ENCODE measurements around the gene NCOA4. TPM values are rescaled to one million over a fixed set of nuclear protein-coding genes. Genes with fewer than 3 reads are reported as not detected.
A peak's percentile ranks its signal among the peaks of the same experiment; 100 is the strongest.

NCOA4 gene
- total and polyA plus RNA-seq, 2 of the 8 experiments (the other 6 are each of a cell fraction or from before 2014, with no cell fraction given), result 28.9 to 65.2 TPM

DNA sequence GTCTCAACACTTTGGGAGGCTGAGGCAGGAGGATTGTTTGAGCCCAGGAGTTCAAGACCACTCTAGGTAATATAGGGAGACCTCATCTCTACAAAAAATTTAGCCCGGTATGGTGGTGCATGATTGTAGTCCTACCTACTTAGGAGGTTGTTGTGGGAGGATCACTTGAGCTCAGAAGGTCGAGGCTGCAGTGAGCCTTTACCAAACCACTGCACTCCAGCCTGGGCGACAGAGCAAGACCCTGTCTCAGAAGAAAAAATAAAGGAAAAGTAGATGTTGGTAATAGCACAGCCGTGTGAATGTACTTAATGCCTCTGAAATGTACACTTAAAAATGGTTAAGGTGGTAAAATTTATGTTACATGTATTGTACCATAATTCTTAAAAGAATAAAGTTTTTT, 32.9 kb downstream of the NCOA4 start:
- H3K9me3 ChIP-seq (ENCODE audit: insufficient read depth in 2 of 2, low read depth in 1 of 2, low read length in 1 of 2), result no peaks in the 10 kb centered on the region
- H3K56ac ChIP-seq (replicated peaks; ENCODE audit: insufficient read length, low read depth, low read length), result no peak overlapping the region
- H2BK5ac ChIP-seq (ENCODE audit: low read depth, low read length), result 0 out of 2 replicates have a peak overlapping the region, but pooled peaks have one; percentile 49
- POLR2A ChIA-PET (ENCODE audit: partially characterized antibody), result interaction anchor here (1.2 kb wide), 1 partner anchor 12 kb away, joined by 3 read pairs; no protein-coding TSS in a partner anchor
- no peak overlapping the region for H3K4ac ChIP-seq (replicated peaks; ENCODE audit: insufficient read length, low read depth, low read length)
- no peaks in the 10 kb centered on the region; the same call in 1 of the 2 replicates for H3K79me1 ChIP-seq (ENCODE audit: low read depth, low read length)
- no peak overlapping the region for H3K4me2 ChIP-seq (ENCODE audit: insufficient read depth in 1 of 2, low read depth in 2 of 2, low read length in 2 of 2)
- H3K9ac ChIP-seq (replicated peaks in 1 of 4; ENCODE audit: extremely low read depth in 1 of 4, low read depth in 3 of 4, low read length in 3 of 4), result no peak overlapping the region
- H4K91ac ChIP-seq (replicated peaks; ENCODE audit: insufficient read length, low read length), result no peak overlapping the region
- peaks cover 0 to 3% (median 0%) of the 10 kb centered on the region in 4 experiments; a peak in 2 of 7 replicates for H3K4me1 ChIP-seq (replicated peaks in 1 of 4; ENCODE audit: control insufficient read depth in 3 of 4, insufficient read depth in 4 of 4, low read length in 3 of 4)
- H3K27ac ChIP-seq (ENCODE audit: low read depth, low read length), result no peak overlapping the region
- H2BK15ac ChIP-seq (ENCODE audit: low read length), result no peak overlapping the region
- peaks cover 0 to 2% of the 10 kb centered on the region in 2 experiments for H4K20me1 ChIP-seq (replicated peaks in 1 of 2; ENCODE audit: control insufficient read depth in 1 of 2, insufficient read depth in 2 of 2, low read length in 2 of 2)
- 95% methylated on average over 4 of the region's 4 CpGs; no CpG with 5 or more reads in 1 of the 2 experiments for WGBS, 2 experiments (ENCODE audit: extremely low coverage in 1 of 2, insufficient coverage in 1 of 2, insufficient read length in 1 of 2, insufficient replicate concordance in 2 of 2, low coverage in 1 of 2, low lambda C conversion rate in 2 of 2, missing lambda C conversion rate in 1 of 2)
- H2BK120ac ChIP-seq (replicated peaks; ENCODE audit: low read depth, low read length), result no peak overlapping the region
- no peak for TF ChIP-seq USF2 (IDR thresholded peaks at IDR 0.05; ENCODE audit: low read length)
- no peak overlapping the region for H3K14ac ChIP-seq (ENCODE audit: insufficient read length)
- H3K79me2 ChIP-seq (ENCODE audit: control insufficient read depth in 1 of 2, insufficient read depth in 2 of 2, low read length in 2 of 2), result no peaks in the 10 kb centered on the region
- H3K23me2 ChIP-seq (ENCODE audit: low read depth, low read length), result no peaks in the 10 kb centered on the region
- no peak overlapping the region for H2AFZ ChIP-seq (ENCODE audit: low read length)
- DNase-seq (ENCODE audit: low read depth in 1 of 2, low spot score in 2 of 2) (no peak), FAIRE-seq (no peak)
- no peak overlapping the region for H4K5ac ChIP-seq (ENCODE audit: insufficient read length, low read depth, low read length)
- H4K8ac ChIP-seq (ENCODE audit: extremely low read depth, insufficient read depth, low read length), result peak overlapping the region; percentile 51; the same call in 1 of the 2 replicates
- H3K23ac ChIP-seq (ENCODE audit: insufficient read length), result no peak overlapping the region
- no peak overlapping the region for H3K18ac ChIP-seq (ENCODE audit: extremely low read depth, low read length)
- CTCF ChIA-PET (ENCODE audit: partially characterized antibody), result interaction anchor here (0.8 kb wide), 1 partner anchor 34 kb away, joined by 3 read pairs; no protein-coding TSS in a partner anchor
- no peak overlapping the region for H2BK12ac ChIP-seq (ENCODE audit: low read depth, low read length)
- H2AK5ac ChIP-seq (ENCODE audit: low read depth, low read length), result no peak overlapping the region
- peaks cover 7 to 42% (median 17%) of the 10 kb centered on the region in 4 experiments; a peak in 7 of 8 replicates for H3K36me3 ChIP-seq (ENCODE audit: control insufficient read depth in 2 of 4, insufficient read depth in 4 of 4, low read length in 3 of 4)
- H3K4me3 ChIP-seq (ENCODE audit: extremely low read depth in 1 of 4, insufficient read depth in 2 of 4, low read depth in 3 of 4, low read length in 4 of 4), result no peak overlapping the region
- no peak overlapping the region for H2BK20ac ChIP-seq (ENCODE audit: low read length)
- no peaks in the 10 kb centered on the region for H3K27me3 ChIP-seq (replicated peaks in 1 of 4; ENCODE audit: control insufficient read depth in 3 of 4, extremely low read depth in 1 of 4, insufficient read depth in 3 of 4, low read length in 3 of 4)
